HL-60 (cell line): ENCODE measurements around the gene MYCN.

ENCODE experiments used
- CTCF ChIP-seq: IDR thresholded peaks from one replicate; pipeline ENCODE4 v1.5.1; 2011; ENCODE audit warnings: low read length, control low read depth, inconsistent platforms; ENCODE audit not compliant: insufficient read depth
- POLR2AphosphoS5 ChIP-seq: IDR thresholded peaks from 2 replicates; pipeline ENCODE4 v1.6.1; 2012; ENCODE audit warnings: low read depth

GRCh38 chr2:15939854-15940660 is at the start of gene MYCN:
- TF ChIP-seq CTCF (no peak), POLR2AphosphoS5 (no peak)
